ENCODE results near the gene RANBP9. TPM values are rescaled to one million over a fixed set of nuclear protein-coding genes. Genes with fewer than 3 reads are reported as not detected.

Gene RANBP9
- total RNA-seq, 4 donors from 2014 or later, result 28.8 to 35.6 (median 32.3) TPM

DNA sequence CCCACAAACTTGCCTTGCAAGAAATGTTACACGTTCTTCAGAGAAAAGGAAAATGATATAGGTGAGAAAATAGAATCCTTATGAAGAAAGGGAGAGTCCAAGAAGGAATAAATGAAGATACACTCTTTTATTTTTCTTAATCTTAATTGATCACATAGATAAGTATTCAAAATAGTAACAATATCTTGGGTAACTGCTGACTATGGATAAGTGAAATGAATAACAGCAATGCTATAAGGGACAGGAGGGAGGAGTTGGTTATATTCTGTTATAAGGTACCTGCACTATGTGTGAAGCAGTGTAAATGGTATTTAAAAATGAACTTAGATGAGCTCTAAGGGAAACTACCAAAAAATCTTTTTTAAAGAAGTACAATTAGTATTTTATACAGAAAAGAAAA is 38.3 kb downstream of the RANBP9 start:
- ATAC-seq (ENCODE audit: low FRiP score) (no peak), DNase-seq (ENCODE audit: low spot score) (no peak)
- TF ChIP-seq, protein P1, sequence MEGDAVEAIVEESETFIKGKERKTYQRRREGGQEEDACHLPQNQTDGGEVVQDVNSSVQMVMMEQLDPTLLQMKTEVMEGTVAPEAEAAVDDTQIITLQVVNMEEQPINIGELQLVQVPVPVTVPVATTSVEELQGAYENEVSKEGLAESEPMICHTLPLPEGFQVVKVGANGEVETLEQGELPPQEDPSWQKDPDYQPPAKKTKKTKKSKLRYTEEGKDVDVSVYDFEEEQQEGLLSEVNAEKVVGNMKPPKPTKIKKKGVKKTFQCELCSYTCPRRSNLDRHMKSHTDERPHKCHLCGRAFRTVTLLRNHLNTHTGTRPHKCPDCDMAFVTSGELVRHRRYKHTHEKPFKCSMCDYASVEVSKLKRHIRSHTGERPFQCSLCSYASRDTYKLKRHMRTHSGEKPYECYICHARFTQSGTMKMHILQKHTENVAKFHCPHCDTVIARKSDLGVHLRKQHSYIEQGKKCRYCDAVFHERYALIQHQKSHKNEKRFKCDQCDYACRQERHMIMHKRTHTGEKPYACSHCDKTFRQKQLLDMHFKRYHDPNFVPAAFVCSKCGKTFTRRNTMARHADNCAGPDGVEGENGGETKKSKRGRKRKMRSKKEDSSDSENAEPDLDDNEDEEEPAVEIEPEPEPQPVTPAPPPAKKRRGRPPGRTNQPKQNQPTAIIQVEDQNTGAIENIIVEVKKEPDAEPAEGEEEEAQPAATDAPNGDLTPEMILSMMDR (IDR thresholded peaks at IDR 0.05), result no peak

DNA sequence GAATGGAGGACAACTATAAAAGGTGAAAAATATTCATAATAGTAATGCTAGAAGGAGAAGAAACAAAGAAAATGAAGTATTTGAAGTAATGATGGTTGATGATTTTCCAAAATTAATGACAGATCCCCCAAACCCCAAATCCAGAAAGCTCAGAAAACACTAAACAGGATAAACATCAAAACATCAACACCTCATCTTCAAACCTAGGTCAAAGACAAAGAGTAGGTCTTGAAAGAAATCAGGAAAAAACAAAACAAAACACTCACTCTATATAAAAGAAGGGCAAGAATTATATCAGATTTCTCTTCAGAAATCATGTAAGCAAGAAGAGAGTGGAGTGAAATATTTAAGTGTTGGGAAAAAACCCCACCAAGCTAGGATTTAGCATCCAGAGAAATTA is 38.7 kb downstream of the RANBP9 start:
- DNase-seq (ENCODE audit: low spot score), result no peak
- no peak for ATAC-seq (ENCODE audit: low FRiP score)
- TF ChIP-seq, protein P1 (IDR thresholded peaks at IDR 0.05), result no peak

DNA sequence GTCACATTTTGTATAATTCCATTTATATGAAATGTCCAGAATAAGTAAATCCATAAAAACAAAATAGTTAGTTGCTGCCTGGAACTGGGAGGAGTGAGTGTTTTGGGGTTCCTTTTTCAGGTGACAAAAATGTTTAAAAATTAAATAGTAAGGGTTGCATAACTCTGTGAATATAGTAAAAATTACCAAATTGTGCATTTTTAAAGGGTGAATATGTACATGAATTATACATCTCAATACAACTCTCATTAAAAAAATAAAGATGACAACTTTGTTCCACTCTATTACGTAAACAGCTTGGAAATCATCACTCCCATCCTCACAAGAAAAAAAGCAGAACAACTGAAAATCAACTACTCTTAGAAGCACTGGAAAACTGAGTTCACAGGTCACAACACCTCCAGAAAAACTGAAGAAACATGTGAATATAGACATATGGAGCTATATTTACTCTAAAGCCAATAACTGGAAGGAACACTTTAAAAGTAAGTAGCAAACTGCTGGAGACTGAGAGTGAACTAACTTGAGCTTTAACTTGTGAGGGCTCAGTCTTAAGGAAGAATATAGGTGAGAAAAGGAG is 40.0 kb downstream of the RANBP9 start:
- ATAC-seq (ENCODE audit: low FRiP score), result peak; percentile 57
- no peak for DNase-seq (ENCODE audit: low spot score)
- TF ChIP-seq, protein P1 (IDR thresholded peaks at IDR 0.05), result no peak

DNA sequence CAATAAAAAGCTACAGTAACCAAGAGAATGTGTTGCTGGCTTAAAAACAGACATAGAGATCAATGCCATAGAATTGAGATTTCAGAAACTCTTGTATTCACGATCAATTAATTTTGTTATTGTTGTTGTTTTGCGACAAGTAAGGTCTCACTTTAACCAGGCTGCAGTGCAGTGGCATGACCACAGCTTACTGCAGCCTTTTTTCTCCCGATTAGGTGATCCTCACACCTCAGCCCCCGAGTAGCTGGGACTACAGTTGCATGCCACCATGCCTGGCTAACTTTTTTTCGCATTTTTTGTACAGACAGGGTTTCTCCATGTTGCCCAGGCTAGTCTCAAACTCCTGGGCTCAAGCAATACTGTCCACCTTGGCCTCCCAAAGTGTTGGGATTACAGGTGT is 42.2 kb downstream of the RANBP9 start:
- ATAC-seq (ENCODE audit: low FRiP score), result no peak
- no peak for DNase-seq (ENCODE audit: low spot score)
- TF ChIP-seq, protein P1 (IDR thresholded peaks at IDR 0.05), result no peak

DNA sequence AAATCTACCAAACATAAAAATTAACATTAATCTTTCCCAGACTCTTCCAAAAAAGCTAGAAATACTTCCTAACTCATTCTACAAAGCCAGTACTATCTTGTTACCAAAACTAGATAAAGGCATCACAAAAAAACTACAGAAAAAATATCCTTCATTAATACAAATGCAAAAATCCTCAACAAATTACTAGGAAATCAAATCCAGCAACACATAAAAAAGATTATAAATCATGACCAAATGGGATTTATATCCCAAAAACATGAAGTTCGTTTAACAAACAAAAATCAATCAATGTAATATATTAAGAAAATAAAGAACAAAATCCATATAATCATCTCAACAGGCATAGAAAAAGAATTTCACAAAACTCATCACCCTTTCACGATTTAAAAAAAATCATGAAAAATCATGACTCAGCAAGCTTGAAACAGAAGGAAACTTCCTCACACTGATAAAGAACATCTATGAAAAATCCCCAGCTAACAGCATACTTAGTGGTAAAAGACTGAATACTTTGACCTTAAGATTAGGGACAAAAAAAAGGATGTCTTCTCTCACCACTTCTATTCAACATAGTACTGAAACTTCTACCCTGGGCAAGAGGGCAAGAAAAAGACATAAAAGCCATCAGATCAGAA is 43.2 kb downstream of the RANBP9 start:
- no peak for ATAC-seq (ENCODE audit: low FRiP score)
- no peak for DNase-seq (ENCODE audit: low spot score)
- TF ChIP-seq, protein P1 (IDR thresholded peaks at IDR 0.05), result no peak

DNA sequence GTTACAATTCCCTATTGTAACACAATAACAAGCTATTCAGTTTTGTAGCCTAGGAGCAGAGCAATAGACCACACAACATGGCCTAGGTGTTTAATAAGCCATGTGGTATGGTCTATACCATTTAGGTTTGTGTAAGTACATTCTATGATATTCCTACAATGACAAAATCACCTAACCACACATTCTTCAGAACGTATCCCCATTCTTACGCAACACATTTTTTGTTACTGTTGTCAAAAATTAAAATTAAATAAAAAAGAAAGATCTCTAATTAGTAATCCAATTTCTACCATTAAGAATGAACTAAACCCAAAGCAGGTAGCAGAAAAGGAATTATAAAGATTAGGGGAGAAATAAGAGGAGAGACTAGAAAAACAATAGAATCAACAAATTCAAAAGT is 44.0 kb downstream of the RANBP9 start:
- ATAC-seq (ENCODE audit: low FRiP score), result no peak
- no peak for DNase-seq (ENCODE audit: low spot score)
- TF ChIP-seq, protein P1 (IDR thresholded peaks at IDR 0.05), result no peak

Measured in omental fat pad (tissue), 4 donors.